GM12878 (cell line): ENCODE results near the gene RHEBL1. TPM values are rescaled to one million over a fixed set of nuclear protein-coding genes. Genes with fewer than 3 reads are reported as not detected.

Experiments used
- ATAC-seq: fragments of 200-7000 bp; cut with Tn5 transposase; 3 replicates; pipeline ENCODE4 v1.9.1; 2020; ENCODE audit warnings: mild to moderate bottlenecking, moderate library complexity
- BruUV-seq: library from RNA; stranded (reverse); fragments of 400-500 nt; replicated peaks from 2 replicates; lab custom pipeline; 2021; lab: Mats Ljungman, UMichigan
- CTCF ChIA-PET: fragments of 300-600 bp; sonication (Branson Sonifier 250); formaldehyde crosslinking; extraction: SDS; loops from one replicate; lab custom pipeline; 2021; ENCODE audit warnings: inconsistent platforms; lab: Yijun Ruan, JAX
- POLR2A ChIA-PET: fragments of 350-600 bp; formaldehyde crosslinking; extraction: SDS; loops from one replicate; lab custom pipeline; 2021; ENCODE audit warnings: inconsistent platforms; lab: Charles Lee
- RAD21 ChIA-PET: fragments of 300-600 bp; sonication (Branson Sonifier 250); formaldehyde crosslinking; loops from one replicate; lab custom pipeline; 2023; ENCODE audit warnings: antibody characterized with exemption; ENCODE audit not compliant: unreplicated experiment; lab: Charles Lee
- SMC1A ChIA-PET: fragments of 300-600 bp; sonication (Branson Sonifier 250); formaldehyde crosslinking; loops from one replicate; lab custom pipeline; 2023; ENCODE audit not compliant: unreplicated experiment, uncharacterized antibody; lab: Charles Lee
- DNase-seq: peaks from one replicate; pipeline ENCODE4 v3.0.0-alpha.2; 2011; ENCODE audit warnings: low read depth, low spot score
- FAIRE-seq: peaks from 3 replicates; lab custom pipeline; 2011; peaks lifted over from hg19 to GRCh38; lab: Jason Lieb, UNC
- H2AFZ ChIP-seq: 2 replicates; pipeline ENCODE4 v1.6.0; 2011; ENCODE audit warnings: low read depth, low read length, control low read depth; ENCODE audit not compliant: control insufficient read depth
- H3K27ac ChIP-seq: 2 replicates; pipeline ENCODE4 v1.5.1; 2011; ENCODE audit warnings: control low read depth; ENCODE audit not compliant: control insufficient read depth, insufficient read depth
- H3K27me3 ChIP-seq, 2 experiments: replicated peaks in 1 of 2; 2 replicates each; pipeline versions ENCODE4 v1.6.0 to v1.6.1; 2011; ENCODE audit warnings: low read length in 1 of 2; ENCODE audit not compliant: control insufficient read depth in 2 of 2, insufficient read depth in 2 of 2
- H3K36me3 ChIP-seq, 2 experiments: 2 replicates each; pipeline ENCODE4 v1.5.1; 2011; ENCODE audit warnings: low read length in 1 of 2; ENCODE audit not compliant: control insufficient read depth in 2 of 2, insufficient read depth in 2 of 2
- H3K4me1 ChIP-seq: 2 replicates; pipeline ENCODE4 v1.6.1; 2011; ENCODE audit warnings: mild to moderate bottlenecking, low read length, moderate library complexity, mixed read lengths; ENCODE audit not compliant: control insufficient read depth, insufficient read depth
- H3K4me2 ChIP-seq: 2 replicates; pipeline ENCODE4 v1.6.0; 2011; ENCODE audit warnings: control low read depth; ENCODE audit not compliant: control insufficient read depth, insufficient read depth
- H3K4me3 ChIP-seq: fragments of 200-600 bp; sonication (generic); 2 replicates; pipeline ENCODE4 v1.5.1; 2016
- H3K79me2 ChIP-seq: 2 replicates; pipeline ENCODE4 v1.6.0; 2011; ENCODE audit warnings: low read length; ENCODE audit not compliant: control insufficient read depth, insufficient read depth
- H3K9ac ChIP-seq: 2 replicates; pipeline ENCODE4 v1.8.0; 2011; ENCODE audit warnings: low read length, control low read depth, mixed read lengths; ENCODE audit not compliant: control insufficient read depth, insufficient read depth
- H3K9me3 ChIP-seq: replicated peaks from 3 replicates; pipeline ENCODE4 v1.5.1; 2011; ENCODE audit warnings: mild to moderate bottlenecking, low read length; ENCODE audit not compliant: control insufficient read depth, insufficient read depth
- H4K20me1 ChIP-seq: 2 replicates; pipeline ENCODE4 v1.6.0; 2011; ENCODE audit not compliant: control insufficient read depth, insufficient read depth
- HDGF ChIP-seq: fragments of 450-650 bp; IDR thresholded peaks from 2 replicates; pipeline ENCODE4 v1.6.1; 2016; ENCODE audit warnings: antibody characterized with exemption
- HSF1 ChIP-seq: fragments of 150-350 bp; IDR thresholded peaks from 2 replicates; pipeline ENCODE4 v1.6.1; 2014; ENCODE audit warnings: mild to moderate bottlenecking, low read depth, low read length
- SUZ12 ChIP-seq: fragments of 200-600 bp; sonication (generic); IDR thresholded peaks from one replicate; pipeline ENCODE4 v1.6.1; 2018; ENCODE audit warnings: antibody characterized with exemption, mild to moderate bottlenecking; ENCODE audit not compliant: unreplicated experiment
- ZNF207 ChIP-seq: fragments of 450-650 bp; IDR thresholded peaks from 2 replicates; pipeline ENCODE4 v1.6.1; 2014; ENCODE audit warnings: antibody characterized with exemption, mild to moderate bottlenecking, borderline replicate concordance
- WGBS: methylation state at CpG from one replicate; pipeline ENCODE4 v1.1.6; 2016; ENCODE audit warnings: low lambda C conversion rate; ENCODE audit not compliant: insufficient replicate concordance, insufficient coverage; ENCODE audit errors: missing lambda C conversion rate; 5-methylcytosine and 5-hydroxymethylcytosine counted together
- in situ Hi-C: fragments of 300-500 bp; cut with MboI; formaldehyde crosslinking; loops from 9 replicates; pipeline ENCODE4 v1.14.3; 2018; ENCODE audit warnings: mixed read lengths
- intact Hi-C: fragments of 100-400 bp; cut with micrococcal nuclease; formaldehyde crosslinking; loops from one replicate; pipeline ENCODE4 v1.14.2; 2022; ENCODE audit not compliant: unreplicated experiment
- polyA plus RNA-seq, 11 experiments: library from polyadenylated mRNA; depleted of rRNA in 4 of 11; unstranded in 6 of 11; stranded (reverse) in 5 of 11; fragments of >200 nt; fragmentation: Nextera tagmentation in 4 of 11; fragmentation: Illumina TruSeq in 1 of 11; extraction: Ambion mirVana in 4 of 11; extraction: Trizol in 1 of 11; gene quantifications; 1 replicate in 1 of 11; 2 replicates in 10 of 11; pipeline versions ENCODE4 v1.2.1 to v1.2.3, GENCODE V29; 2011 to 2016; ENCODE audit warnings: inconsistent platforms in 2 of 11, missing spikeins in 2 of 11, low read depth in 1 of 11
- total RNA-seq, 4 experiments: library from RNA; depleted of rRNA in 3 of 4; stranded (reverse); fragments of >200 nt in 3 of 4; fragmentation: Illumina TruSeq in 1 of 4; extraction: Trizol in 1 of 4; gene quantifications; 2 replicates each; pipeline versions ENCODE4 v1.2.1 to v1.2.3, GENCODE V29; 2013 to 2021

The RHEBL1 gene
- total and polyA plus RNA-seq, 10 of the 15 experiments (the other 5 are each of a cell fraction or from before 2014, with no cell fraction given) = 5.9 to 18.7 (median 12.0) TPM

- no TSS peak for BruUV-seq
- no peak for TF ChIP-seq HDGF
- no peak for TF ChIP-seq HSF1
- peak; percentile 28 for TF ChIP-seq SUZ12
- no peak for TF ChIP-seq ZNF207
- ChIA-PET POLR2A (interaction anchor here (1.0 to 3.6 kb wide), 3 partner anchors 22 to 97 kb away, joined by 3 to 11 read pairs (median 3); partner anchors contain the start of genes RHEBL1, TUBA1A and TUBA1B), RAD21 (interaction anchor here (0.8 to 5.9 kb wide), 7 partner anchors 10 to 144 kb away, joined by 3 to 66 read pairs (median 7); partner anchors contain the start of genes DDN, RHEBL1 and TUBA1B), CTCF (interaction anchor here (0.9 to 12.2 kb wide), 19 partner anchors 9 to 167 kb away, joined by 3 to 244 read pairs (median 6); partner anchors contain the start of genes DDN, FKBP11, LMBR1L and RHEBL1), SMC1A (interaction anchor here (1.0 to 6.8 kb wide), 6 partner anchors 18 to 240 kb away, joined by 3 to 64 read pairs (median 6); partner anchors contain the start of genes DDX23 and TUBA1B)
- Histone ChIP-seq H3K79me2 (no peaks in the 10 kb centered on the region), H3K27me3 (peaks cover 32 to 45% of the 10 kb centered on the region in 2 experiments), H3K27ac (no peak overlapping the region), H3K9me3 (no peaks in the 10 kb centered on the region), H2AFZ (no peak overlapping the region), H3K36me3 (no peaks in the 10 kb centered on the region), H3K4me2 (peak overlapping the region; percentile 6; the same call in 1 of the 2 replicates), H3K4me1 (peaks cover 3% of the 10 kb centered on the region; the same call in 1 of the 2 replicates), H4K20me1 (no peaks in the 10 kb centered on the region), H3K4me3 (no peak overlapping the region), H3K9ac (no peak overlapping the region)
- intact Hi-C loops (loop anchor here (5.0 kb wide), 1 partner anchor 94 kb away; the partner anchor contains the start of gene DDN), in situ Hi-C loops (no loop called here)
- no peak for ATAC-seq
- no peak for FAIRE-seq
- no peak for DNase-seq
- WGBS = 24% methylated on average over 10 of the region's 14 CpGs
These were observed 22.0 kb upstream of the RHEBL1 start for GRCh38 chr12:49091836-49092085.
